ENCODE results near the gene TMEM185A. TPM values are rescaled to one million over a fixed set of nuclear protein-coding genes. Genes with fewer than 3 reads are reported as not detected.

Gene TMEM185A
- total RNA-seq, 1 donor from 2014 or later: 29.3 TPM

- no peak overlapping the region for H3K27ac Mint-ChIP-seq
- peaks cover 3% of the 10 kb centered on the region for H3K4me1 Mint-ChIP-seq
- H3K9me3 Mint-ChIP-seq: peaks cover 6% of the 10 kb centered on the region
- no peaks in the 10 kb centered on the region for H3K36me3 Mint-ChIP-seq
- H3K4me3 Mint-ChIP-seq: no peak overlapping the region
- TF ChIP-seq CTCF (IDR thresholded peaks at IDR 0.05; ENCODE audit: unreplicated experiment): no peak
- no peak for DNase-seq (ENCODE audit: low spot score in 2 of 2, unreplicated experiment in 2 of 2)
- H3K27me3 Mint-ChIP-seq (ENCODE audit: low read depth): no peaks in the 10 kb centered on the region
Measured at GRCh38 chrX:149572743-149573142, 58.8 kb downstream of the TMEM185A start.

DNA sequence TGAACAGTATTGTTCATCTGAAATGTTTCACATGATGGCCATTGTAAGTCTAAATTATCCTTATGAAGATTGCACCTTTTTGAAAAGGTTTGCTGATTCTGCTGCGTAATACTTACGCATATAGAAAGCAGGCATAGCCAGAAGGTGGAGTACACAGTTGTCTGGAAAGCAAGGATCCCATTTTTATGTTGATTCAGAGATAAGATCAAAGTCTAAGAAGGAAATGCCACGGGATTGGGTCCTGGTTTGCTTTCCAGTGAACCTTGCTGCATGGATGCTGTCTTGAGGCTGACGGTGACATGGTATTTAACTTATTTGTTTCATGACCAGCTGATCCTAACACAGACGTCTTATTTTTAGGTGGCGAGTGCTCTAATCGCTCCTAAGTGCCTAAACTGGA lies 59.8 kb downstream of the TMEM185A start:
- Mint-ChIP-seq H3K27ac (no peak overlapping the region), H3K9me3 (peaks cover 6% of the 10 kb centered on the region), H3K4me3 (no peak overlapping the region), H3K4me1 (peaks cover 3% of the 10 kb centered on the region), H3K36me3 (no peaks in the 10 kb centered on the region), H3K27me3 (ENCODE audit: low read depth) (no peaks in the 10 kb centered on the region)
- no peak for TF ChIP-seq CTCF (IDR thresholded peaks at IDR 0.05; ENCODE audit: unreplicated experiment)
- no peak for DNase-seq (ENCODE audit: low spot score in 2 of 2, unreplicated experiment in 2 of 2)

- peaks cover 3% of the 10 kb centered on the region for H3K4me1 Mint-ChIP-seq
- no peak for DNase-seq (ENCODE audit: low spot score in 2 of 2, unreplicated experiment in 2 of 2)
- peaks cover 6% of the 10 kb centered on the region for H3K9me3 Mint-ChIP-seq
- no peak for TF ChIP-seq CTCF (IDR thresholded peaks at IDR 0.05; ENCODE audit: unreplicated experiment)
- H3K27me3 Mint-ChIP-seq (ENCODE audit: low read depth): no peaks in the 10 kb centered on the region
- H3K36me3 Mint-ChIP-seq: no peaks in the 10 kb centered on the region
- no peak overlapping the region for H3K4me3 Mint-ChIP-seq
- no peak overlapping the region for H3K27ac Mint-ChIP-seq
Measured at GRCh38 chrX:149570668-149571067, 60.9 kb downstream of the TMEM185A start.

GRCh38 chrX:149569770-149570169 lies 61.8 kb downstream of the TMEM185A start:
- no peak overlapping the region for H3K4me3 Mint-ChIP-seq
- DNase-seq (ENCODE audit: low spot score in 2 of 2, unreplicated experiment in 2 of 2): no peak
- H3K27me3 Mint-ChIP-seq (ENCODE audit: low read depth): no peaks in the 10 kb centered on the region
- H3K4me1 Mint-ChIP-seq: peaks cover 3% of the 10 kb centered on the region
- H3K9me3 Mint-ChIP-seq: peaks cover 10% of the 10 kb centered on the region
- TF ChIP-seq CTCF (IDR thresholded peaks at IDR 0.05; ENCODE audit: unreplicated experiment): no peak
- no peaks in the 10 kb centered on the region for H3K36me3 Mint-ChIP-seq
- no peak overlapping the region for H3K27ac Mint-ChIP-seq

- DNase-seq (ENCODE audit: low spot score in 2 of 2, unreplicated experiment in 2 of 2): no peak
- peaks cover 3% of the 10 kb centered on the region for H3K4me1 Mint-ChIP-seq
- no peak overlapping the region for H3K27ac Mint-ChIP-seq
- no peak overlapping the region for H3K4me3 Mint-ChIP-seq
- no peaks in the 10 kb centered on the region for H3K27me3 Mint-ChIP-seq (ENCODE audit: low read depth)
- no peaks in the 10 kb centered on the region for H3K36me3 Mint-ChIP-seq
- TF ChIP-seq CTCF (IDR thresholded peaks at IDR 0.05; ENCODE audit: unreplicated experiment): no peak
- peaks cover 16% of the 10 kb centered on the region for H3K9me3 Mint-ChIP-seq
Measured at GRCh38 chrX:149568701-149569296, 62.8 kb downstream of the TMEM185A start.

Measured in mesothelial cell of epicardium (in vitro differentiated cells).